C4-2B (cell line): ENCODE results near the gene OSGIN1.

ENCODE experiments used
- H3K27ac ChIP-seq: fragments of 450-650 bp; 2 replicates; pipeline ENCODE4 v1.5.1; 2017
- ZFX ChIP-seq: fragments of 450-650 bp; IDR thresholded peaks from 2 replicates; pipeline ENCODE4 v1.6.1; 2017
- TF ChIP-seq, protein P1 (sequence below): fragments of 450-650 bp; conservative IDR thresholded peaks from 2 replicates; pipeline ENCODE4 v1.5.1; 2017; ENCODE audit warnings: mild to moderate bottlenecking

OSGIN1 gene, protein sequence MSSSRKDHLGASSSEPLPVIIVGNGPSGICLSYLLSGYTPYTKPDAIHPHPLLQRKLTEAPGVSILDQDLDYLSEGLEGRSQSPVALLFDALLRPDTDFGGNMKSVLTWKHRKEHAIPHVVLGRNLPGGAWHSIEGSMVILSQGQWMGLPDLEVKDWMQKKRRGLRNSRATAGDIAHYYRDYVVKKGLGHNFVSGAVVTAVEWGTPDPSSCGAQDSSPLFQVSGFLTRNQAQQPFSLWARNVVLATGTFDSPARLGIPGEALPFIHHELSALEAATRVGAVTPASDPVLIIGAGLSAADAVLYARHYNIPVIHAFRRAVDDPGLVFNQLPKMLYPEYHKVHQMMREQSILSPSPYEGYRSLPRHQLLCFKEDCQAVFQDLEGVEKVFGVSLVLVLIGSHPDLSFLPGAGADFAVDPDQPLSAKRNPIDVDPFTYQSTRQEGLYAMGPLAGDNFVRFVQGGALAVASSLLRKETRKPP

DNA sequence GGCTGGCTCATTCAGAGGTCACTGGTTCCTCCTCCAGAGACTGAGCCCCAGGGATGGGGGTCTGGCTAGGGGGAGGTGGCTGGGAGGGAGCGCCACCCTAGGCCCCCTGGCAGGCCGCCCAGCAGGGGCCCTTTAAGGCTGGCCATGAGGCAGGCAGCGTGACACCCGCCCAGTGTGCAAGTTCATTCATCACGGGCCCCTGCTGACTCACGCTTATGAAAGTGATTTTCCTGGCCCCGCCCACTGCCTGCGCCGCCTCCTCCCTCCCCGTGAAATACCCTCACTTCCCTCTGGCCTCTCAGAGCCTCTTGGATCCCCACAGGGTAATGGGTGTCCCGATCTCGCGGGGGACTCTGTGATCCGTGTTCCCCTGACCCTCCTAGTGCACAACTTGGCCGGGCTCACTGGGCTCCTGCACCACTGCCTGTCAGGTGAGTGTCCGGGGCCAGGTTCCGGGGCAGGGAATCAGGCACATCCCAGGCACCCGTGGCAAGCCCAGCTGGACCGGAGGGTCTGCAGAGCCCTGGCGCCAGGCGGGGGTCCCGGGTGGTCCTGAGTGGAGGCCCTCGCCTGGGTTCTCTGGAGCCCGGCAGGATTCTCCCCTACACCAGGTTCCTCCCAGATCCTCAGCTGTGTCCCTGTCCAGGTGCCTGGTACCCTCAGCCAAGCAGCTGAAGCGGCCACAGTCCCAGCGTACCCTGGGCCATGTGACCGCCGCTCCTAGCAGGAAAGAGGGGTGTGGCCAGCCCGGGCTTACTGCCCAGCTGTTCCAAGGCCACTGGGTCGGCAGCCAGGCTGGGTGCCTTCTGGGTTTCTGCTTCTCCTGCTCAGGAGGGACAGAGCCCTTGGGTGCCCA, at the start of gene OSGIN1:
OSGIN1 (plus strand) TSS at position 301 of the 856 bp plus-strand sequence. CDS start 4,432 bp downstream, outside the sequence.
- peak within 1 kb of the TSS; percentile 78 for H3K27ac ChIP-seq
- TF ChIP-seq, protein P1, sequence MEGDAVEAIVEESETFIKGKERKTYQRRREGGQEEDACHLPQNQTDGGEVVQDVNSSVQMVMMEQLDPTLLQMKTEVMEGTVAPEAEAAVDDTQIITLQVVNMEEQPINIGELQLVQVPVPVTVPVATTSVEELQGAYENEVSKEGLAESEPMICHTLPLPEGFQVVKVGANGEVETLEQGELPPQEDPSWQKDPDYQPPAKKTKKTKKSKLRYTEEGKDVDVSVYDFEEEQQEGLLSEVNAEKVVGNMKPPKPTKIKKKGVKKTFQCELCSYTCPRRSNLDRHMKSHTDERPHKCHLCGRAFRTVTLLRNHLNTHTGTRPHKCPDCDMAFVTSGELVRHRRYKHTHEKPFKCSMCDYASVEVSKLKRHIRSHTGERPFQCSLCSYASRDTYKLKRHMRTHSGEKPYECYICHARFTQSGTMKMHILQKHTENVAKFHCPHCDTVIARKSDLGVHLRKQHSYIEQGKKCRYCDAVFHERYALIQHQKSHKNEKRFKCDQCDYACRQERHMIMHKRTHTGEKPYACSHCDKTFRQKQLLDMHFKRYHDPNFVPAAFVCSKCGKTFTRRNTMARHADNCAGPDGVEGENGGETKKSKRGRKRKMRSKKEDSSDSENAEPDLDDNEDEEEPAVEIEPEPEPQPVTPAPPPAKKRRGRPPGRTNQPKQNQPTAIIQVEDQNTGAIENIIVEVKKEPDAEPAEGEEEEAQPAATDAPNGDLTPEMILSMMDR: no peak
- TF ChIP-seq ZFX: no peak

DNA sequence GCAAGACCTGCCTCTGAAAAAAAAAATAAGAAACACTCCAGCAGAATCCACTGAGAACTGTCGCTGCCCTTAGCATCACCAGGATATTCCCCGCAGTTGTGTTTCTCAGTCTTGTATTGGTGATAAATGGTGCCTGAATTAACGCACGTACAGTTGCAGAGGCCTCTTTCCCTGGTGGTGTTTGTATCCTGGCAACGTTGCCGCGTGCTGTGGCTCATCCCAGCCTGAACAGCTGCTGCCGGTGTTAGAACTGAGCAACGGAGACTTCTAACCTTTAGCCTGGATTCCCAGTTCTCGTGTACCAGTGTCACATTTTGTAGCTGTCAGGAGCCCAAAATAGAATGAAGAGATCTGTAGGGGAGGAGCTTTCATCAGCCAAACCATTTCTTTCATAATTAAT, 49.3 kb upstream of the OSGIN1 start:
- no peak overlapping the region for H3K27ac ChIP-seq
- TF ChIP-seq ZFX: no peak
- TF ChIP-seq, protein P1: no peak

DNA sequence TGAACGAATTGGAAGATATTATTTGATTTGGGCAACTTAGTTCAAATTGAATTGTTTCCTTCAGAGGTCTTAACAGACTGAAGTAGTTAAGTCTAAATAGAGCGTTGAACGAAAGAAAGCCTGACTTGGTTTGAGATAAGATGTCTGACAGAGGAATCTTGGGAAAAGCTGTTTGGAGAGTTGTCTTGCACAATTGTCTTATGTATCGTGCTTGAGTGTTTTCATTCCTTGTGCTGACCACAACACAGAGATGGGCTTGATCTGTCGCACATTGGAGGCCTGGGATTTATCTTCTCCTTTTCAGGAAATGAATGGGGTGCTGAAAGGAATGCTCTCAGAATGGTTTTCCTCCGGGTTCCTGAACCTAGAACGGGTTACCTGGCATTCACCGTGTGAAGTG, 46.4 kb upstream of the OSGIN1 start:
- TF ChIP-seq, protein P1: no peak
- TF ChIP-seq ZFX: no peak
- no peak overlapping the region for H3K27ac ChIP-seq

DNA sequence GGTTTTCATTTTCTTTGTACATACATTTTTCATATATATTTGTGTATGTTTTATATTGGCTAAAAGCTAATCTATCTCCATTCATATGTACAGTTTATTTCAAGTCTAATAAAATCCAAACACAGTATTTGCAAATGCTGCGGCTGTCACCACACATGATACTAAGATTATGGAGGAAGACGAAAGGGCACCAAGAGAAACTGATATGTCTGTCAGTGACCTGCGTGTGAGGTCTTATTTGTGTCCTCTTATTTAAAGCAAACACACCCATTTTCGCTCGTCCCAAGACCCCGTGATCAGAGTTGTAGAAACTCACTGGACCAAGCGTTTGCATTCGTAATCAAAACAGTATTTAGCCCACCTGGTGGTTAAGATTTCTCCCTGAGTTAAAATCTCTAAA, 45.9 kb upstream of the OSGIN1 start:
- TF ChIP-seq ZFX: no peak
- TF ChIP-seq, protein P1: no peak
- H3K27ac ChIP-seq: no peak overlapping the region

DNA sequence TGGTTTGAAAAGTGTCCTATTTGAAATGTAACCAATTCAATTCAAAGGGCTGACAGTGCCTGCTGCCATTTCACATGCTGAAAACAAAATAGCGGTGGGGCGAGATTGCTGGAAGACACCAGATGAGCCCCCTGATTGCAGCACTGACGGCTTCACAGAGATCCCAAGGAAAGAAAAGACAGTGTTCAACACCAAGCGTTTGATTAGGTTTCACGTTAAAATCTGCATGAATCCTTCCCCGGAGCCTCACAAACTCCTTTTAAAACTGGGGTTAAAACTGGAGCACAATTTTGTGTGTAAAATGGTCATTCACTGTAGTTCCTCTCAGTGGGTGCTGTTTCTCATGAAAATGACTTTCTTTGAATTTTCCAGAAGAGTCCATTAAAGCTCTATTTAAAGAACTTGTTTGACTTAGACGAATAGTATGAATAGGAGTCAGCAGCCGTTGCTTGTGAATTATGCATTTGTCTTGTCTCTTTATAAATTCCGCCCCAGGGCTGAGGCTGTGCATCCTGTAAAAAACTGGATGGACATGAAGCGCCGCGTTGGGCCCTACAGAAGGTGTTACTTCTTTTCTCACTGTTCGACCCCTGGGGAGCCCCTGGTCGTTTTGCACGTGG, 45.3 kb upstream of the OSGIN1 start:
- TF ChIP-seq, protein P1: no peak
- no peak for TF ChIP-seq ZFX
- no peak overlapping the region for H3K27ac ChIP-seq

DNA sequence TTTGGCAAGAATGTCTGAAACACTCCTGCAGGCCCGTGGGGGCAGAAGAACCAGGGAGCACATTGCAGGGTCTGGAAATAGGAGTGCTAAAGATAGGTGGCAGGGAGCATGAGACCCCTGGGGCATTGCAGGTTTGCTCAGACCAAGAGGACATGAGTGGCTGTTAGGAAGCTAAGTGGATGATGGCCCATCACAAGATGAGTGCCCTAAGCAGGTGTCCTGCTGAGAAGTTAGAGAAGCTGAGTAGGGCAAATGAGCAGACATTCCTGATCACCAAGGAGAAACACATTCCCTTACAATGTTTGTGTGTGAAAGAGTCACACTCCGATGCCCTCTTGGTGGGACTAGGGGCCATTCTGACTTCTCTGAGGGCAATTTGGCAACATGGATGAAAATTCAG, 44.2 kb upstream of the OSGIN1 start:
- no peak overlapping the region for H3K27ac ChIP-seq
- no peak for TF ChIP-seq ZFX
- TF ChIP-seq, protein P1: no peak
